RPMI8226 (cell line): ENCODE measurements around the gene CROCC.

Experiments used
- DNase-seq: peaks from one replicate; pipeline ENCODE4 v3.0.0-alpha.2; 2015

The CROCC gene

GRCh38 chr1:17017435-17017834 lies 95.7 kb downstream of the CROCC start:
- DNase-seq = no peak

GRCh38 chr1:17018849-17019248 lies 97.1 kb downstream of the CROCC start:
- peak; percentile 77 for DNase-seq

- DNase-seq = no peak
Measured at GRCh38 chr1:17020502-17020901, 98.8 kb downstream of the CROCC start.

GRCh38 chr1:17021896-17022295 lies 100.2 kb downstream of the CROCC start:
- no peak for DNase-seq
